CD4-positive, alpha-beta T cell treated with Interleukin-21 for 1 hour (primary cell): ENCODE results near the gene GPC5.

Source experiments
- DNase-seq: peaks from one replicate; pipeline ENCODE4 v3.0.0-alpha.2; 2020

The GPC5 gene

GRCh38 chr13:91464336-91464735 is 65.9 kb downstream of the GPC5 start:
- no peak for DNase-seq

GRCh38 chr13:91467236-91467635 is 68.8 kb downstream of the GPC5 start:
- DNase-seq = no peak

GRCh38 chr13:91468301-91468700 is 69.9 kb downstream of the GPC5 start:
- DNase-seq = no peak

GRCh38 chr13:91470084-91470621 is 71.7 kb downstream of the GPC5 start:
- no peak for DNase-seq

- DNase-seq = no peak
Measured at GRCh38 chr13:91470681-91471080, 72.3 kb downstream of the GPC5 start.

- DNase-seq = no peak
Measured at GRCh38 chr13:91482427-91482826, 84.0 kb downstream of the GPC5 start.

GRCh38 chr13:91491980-91492379 is 93.6 kb downstream of the GPC5 start:
- DNase-seq = no peak

- DNase-seq = no peak
Measured at GRCh38 chr13:91493442-91493841, 95.0 kb downstream of the GPC5 start.

GRCh38 chr13:91498298-91498697 is 99.9 kb downstream of the GPC5 start:
- DNase-seq = no peak

- DNase-seq = no peak
Measured at GRCh38 chr13:91504216-91504615, 105.8 kb downstream of the GPC5 start.

GRCh38 chr13:91506759-91507158 is 108.3 kb downstream of the GPC5 start:
- DNase-seq = no peak

- DNase-seq = no peak
Measured at GRCh38 chr13:91510058-91510457, 111.6 kb downstream of the GPC5 start.

- no peak for DNase-seq
Measured at GRCh38 chr13:91513790-91514189, 115.4 kb downstream of the GPC5 start.

- no peak for DNase-seq
Measured at GRCh38 chr13:91516799-91517198, 118.4 kb downstream of the GPC5 start.

GRCh38 chr13:91520952-91521351 is 122.5 kb downstream of the GPC5 start:
- no peak for DNase-seq

- DNase-seq = no peak
Measured at GRCh38 chr13:91523116-91523515, 124.7 kb downstream of the GPC5 start.

GRCh38 chr13:91526543-91527033 is 128.2 kb downstream of the GPC5 start:
- DNase-seq = no peak

- DNase-seq = no peak
Measured at GRCh38 chr13:91529739-91530482, 131.5 kb downstream of the GPC5 start.

- DNase-seq = no peak
Measured at GRCh38 chr13:91531646-91532045, 133.2 kb downstream of the GPC5 start.

- DNase-seq = no peak
Measured at GRCh38 chr13:91533354-91533753, 134.9 kb downstream of the GPC5 start.

- no peak for DNase-seq
Measured at GRCh38 chr13:91534996-91535395, 136.6 kb downstream of the GPC5 start.

- no peak for DNase-seq
Measured at GRCh38 chr13:91537376-91537775, 139.0 kb downstream of the GPC5 start.

GRCh38 chr13:91539286-91540157 is 141.1 kb downstream of the GPC5 start:
- DNase-seq = no peak
